BJ (cell line): ENCODE results near the gene C5AR1. TPM values are rescaled to one million over a fixed set of nuclear protein-coding genes. Genes with fewer than 3 reads are reported as not detected.
"Not testable (repeated sequence)": the region's sequence is repeated elsewhere in the genome, so short reads cannot be mapped to it uniquely, and the experiment has no call there.

ENCODE experiments used
- CTCF ChIA-PET: fragments of 350-600 bp; formaldehyde crosslinking; extraction: SDS; loops from one replicate; lab custom pipeline; 2021; ENCODE audit warnings: antibody characterized with exemption, inconsistent platforms; lab: Yijun Ruan, JAX
- POLR2A ChIA-PET: fragments of 300-600 bp; sonication (Branson Sonifier 250); formaldehyde crosslinking; extraction: SDS; loops from one replicate; lab custom pipeline; 2021; ENCODE audit warnings: antibody characterized with exemption; lab: Charles Lee
- DNase-seq: peaks from one replicate; pipeline ENCODE4 v3.0.0-alpha.2; 2011; ENCODE audit warnings: low read depth
- H3K27me3 ChIP-seq: 2 replicates; pipeline ENCODE4 v1.6.0; 2011; ENCODE audit warnings: low read length; ENCODE audit not compliant: control insufficient read depth, insufficient read depth
- H3K36me3 ChIP-seq: 2 replicates; pipeline ENCODE4 v1.5.1; 2011; ENCODE audit warnings: low read length; ENCODE audit not compliant: control insufficient read depth, insufficient read depth
- H3K4me3 ChIP-seq: 2 replicates; pipeline ENCODE4 v1.5.1; 2011; ENCODE audit warnings: low read depth, mild to moderate bottlenecking, control low read depth, low read length
- CTCF ChIP-seq: IDR thresholded peaks from 2 replicates; pipeline ENCODE4 v1.5.1; 2011; ENCODE audit warnings: low read depth, mild to moderate bottlenecking, control low read depth, inconsistent platforms, low read length, moderate library complexity; ENCODE audit not compliant: insufficient read depth
- polyA minus RNA-seq: library from RNA; depleted of rRNA, polyadenylated mRNA; stranded (reverse); fragments of >200 nt; gene quantifications from 2 replicates; pipeline ENCODE4 v1.2.3, GENCODE V29; 2011; rRNA and poly(A)+ RNA removed
- polyA plus RNA-seq: library from polyadenylated mRNA; depleted of rRNA; stranded (reverse); fragments of >200 nt; gene quantifications from 2 replicates; pipeline ENCODE4 v1.2.3, GENCODE V29; 2011; rRNA removed

C5AR1 gene
- 0.42 TPM in 2 replicates for polyA plus RNA-seq
- 0.81 TPM in 1 of 2 replicates, not detected in the other for polyA minus RNA-seq

GRCh38 chr19:47309608-47310007 lies at the start of gene C5AR1:
C5AR1 (plus strand) TSS chr19:47309861; CDS start chr19:47309896, 35 bp downstream.
- POLR2A ChIA-PET: no interaction called here
- DNase-seq: no peak
- TF ChIP-seq CTCF: no peak

GRCh38 chr19:47260476-47260875 lies 49.2 kb upstream of the C5AR1 start:
- Histone ChIP-seq H3K4me3 (no peak overlapping the region), H3K36me3 (peaks cover 33% of the 10 kb centered on the region), H3K27me3 (no peaks in the 10 kb centered on the region)
- CTCF ChIA-PET: interaction anchor here (0.9 to 1.5 kb wide), 3 partner anchors 24 to 452 kb away, joined by 3 to 4 read pairs (median 3); partner anchors contain the start of gene EHD2
- POLR2A ChIA-PET: no interaction called here
- no peak for TF ChIP-seq CTCF
- no peak for DNase-seq

More at GRCh38 chr19:47309608-47310007, at the start of gene C5AR1:
- Histone ChIP-seq H3K4me3 (no peak within 1 kb of the TSS), H3K36me3 (no peaks in the 10 kb centered on the region), H3K27me3 (no peaks in the 10 kb centered on the region; the same call in 1 of the 2 replicates)
- CTCF ChIA-PET: interaction anchor here (0.9 kb wide), 1 partner anchor 9 kb away, joined by 3 read pairs; no protein-coding TSS in a partner anchor

- H3K27me3 ChIP-seq, POLR2A ChIA-PET, H3K4me3 ChIP-seq, DNase-seq: not testable (repeated sequence)
- CTCF ChIA-PET: interaction anchor here (0.8 to 1.1 kb wide), 2 partner anchors 12 to 18 kb away, joined by 3 read pairs; no protein-coding TSS in a partner anchor
- H3K36me3 ChIP-seq: peaks cover 40% of the 10 kb centered on the region
Measured at GRCh38 chr19:47261946-47262793, 47.5 kb upstream of the C5AR1 start.

GRCh38 chr19:47264629-47265028 lies 45.0 kb upstream of the C5AR1 start:
- CTCF ChIA-PET: no interaction called here
- POLR2A ChIA-PET: no interaction called here
- DNase-seq: no peak
- peaks cover 34% of the 10 kb centered on the region for H3K36me3 ChIP-seq
- no peaks in the 10 kb centered on the region for H3K27me3 ChIP-seq
- no peak for TF ChIP-seq CTCF
- no peak overlapping the region for H3K4me3 ChIP-seq

- CTCF ChIA-PET: interaction anchor here (1.3 kb wide), 1 partner anchor 10 kb away, joined by 3 read pairs; no protein-coding TSS in a partner anchor
- no peak for TF ChIP-seq CTCF
- peaks cover 35% of the 10 kb centered on the region for H3K36me3 ChIP-seq
- H3K27me3 ChIP-seq: no peaks in the 10 kb centered on the region
- POLR2A ChIA-PET: interaction anchor here (0.6 kb wide), 1 partner anchor 34 kb away, joined by 3 read pairs; no protein-coding TSS in a partner anchor
- DNase-seq: no peak
- H3K4me3 ChIP-seq: no peak overlapping the region
Measured at GRCh38 chr19:47266401-47266941, 43.2 kb upstream of the C5AR1 start.
